Fibroblast of peridontal ligament (primary cell): ENCODE results near the gene PDE4C.
A peak's percentile ranks its signal among the peaks of the same experiment; 100 is the strongest.

Experiments used
- DNase-seq: peaks from one replicate; pipeline ENCODE4 v3.0.0-alpha.2; 2010; ENCODE audit errors: extremely low read depth

Gene PDE4C

GRCh38 chr19:18254546-18255503, 28.6 kb upstream of the PDE4C start:
- no peak for DNase-seq

- no peak for DNase-seq
These were observed 27.5 kb upstream of the PDE4C start for GRCh38 chr19:18253716-18254115.

GRCh38 chr19:18253130-18253529, 26.9 kb upstream of the PDE4C start:
- DNase-seq, result no peak

GRCh38 chr19:18252370-18252717, 26.1 kb upstream of the PDE4C start:
- no peak for DNase-seq

- DNase-seq, result peak; percentile 66
These were observed 25.5 kb upstream of the PDE4C start for GRCh38 chr19:18251587-18252369.

GRCh38 chr19:18249834-18250233, 23.6 kb upstream of the PDE4C start:
- no peak for DNase-seq

GRCh38 chr19:18245297-18245696, 19.1 kb upstream of the PDE4C start:
- DNase-seq, result no peak

GRCh38 chr19:18239303-18239702, 13.1 kb upstream of the PDE4C start:
- no peak for DNase-seq

- DNase-seq, result no peak
These were observed 8.0 kb upstream of the PDE4C start for GRCh38 chr19:18234194-18234593.

GRCh38 chr19:18233224-18233825, 7.1 kb upstream of the PDE4C start:
- peak; percentile 15 for DNase-seq

GRCh38 chr19:18232540-18233223, 6.4 kb upstream of the PDE4C start:
- DNase-seq, result no peak

- no peak for DNase-seq
These were observed 5.5 kb upstream of the PDE4C start for GRCh38 chr19:18231775-18232174.

- DNase-seq, result no peak
These were observed 4.9 kb upstream of the PDE4C start for GRCh38 chr19:18230941-18231734.

GRCh38 chr19:18229915-18230314, 3.7 kb upstream of the PDE4C start:
- DNase-seq, result no peak

- DNase-seq, result no peak
These were observed 3.2 kb upstream of the PDE4C start for GRCh38 chr19:18229474-18229873.

- DNase-seq, result no peak
These were observed 1.6 kb upstream of the PDE4C start for GRCh38 chr19:18227781-18228271.

GRCh38 chr19:18226956-18227780, 930 bp upstream of the PDE4C start:
- no peak for DNase-seq

GRCh38 chr19:18225355-18225701, 910 bp downstream of the PDE4C start:
- DNase-seq, result no peak

- peak; percentile 99 for DNase-seq
These were observed 1.5 kb downstream of the PDE4C start for GRCh38 chr19:18224525-18225354.
